IMR-90 (cell line): ENCODE data around the gene ISCA2. TPM values are rescaled to one million over a fixed set of nuclear protein-coding genes. Genes with fewer than 3 reads are reported as not detected.

Experiments used
- ATAC-seq: fragments of 200-7000 bp; cut with Tn5 transposase; 2 replicates; pipeline ENCODE4 v1.9.1; 2020; ENCODE audit warnings: low read depth, mild to moderate bottlenecking, moderate library complexity
- BruUV-seq: library from RNA; stranded (reverse); fragments of 400-500 nt; replicated peaks from 2 replicates; lab custom pipeline; 2021; lab: Mats Ljungman, UMichigan
- CTCF ChIA-PET: fragments of 300-600 bp; formaldehyde crosslinking; extraction: SDS; loops from one replicate; lab custom pipeline; 2021; ENCODE audit warnings: antibody characterized with exemption; lab: Yijun Ruan, JAX
- POLR2A ChIA-PET: fragments of 300-600 bp; sonication (Branson Sonifier 250); formaldehyde crosslinking; loops from one replicate; lab custom pipeline; 2022; ENCODE audit warnings: antibody characterized with exemption; ENCODE audit not compliant: unreplicated experiment; lab: Charles Lee
- DNase-seq: peaks from one replicate; pipeline ENCODE4 v3.0.0; 2013
- H2AFZ ChIP-seq: replicated peaks from 2 replicates; pipeline ENCODE3; 2013; ENCODE audit warnings: low read length, mild to moderate bottlenecking; ENCODE audit not compliant: poor library complexity
- H2AK5ac ChIP-seq: 2 replicates; pipeline ENCODE4 v1.6.1; 2013; ENCODE audit warnings: low read depth, low read length, inconsistent platforms
- H2AK9ac ChIP-seq: replicated peaks from 2 replicates; pipeline ENCODE3; 2013; ENCODE audit warnings: mild to moderate bottlenecking, low read depth, low read length, moderate library complexity; ENCODE audit not compliant: poor library complexity
- H2BK120ac ChIP-seq: 2 replicates; pipeline ENCODE4 v1.6.1; 2013; ENCODE audit warnings: low read depth, low read length, inconsistent platforms
- H2BK15ac ChIP-seq: 3 replicates; pipeline ENCODE4 v1.6.1; 2013; ENCODE audit warnings: low read depth, low read length, inconsistent platforms
- H2BK20ac ChIP-seq: 2 replicates; pipeline ENCODE4 v1.6.1; 2013; ENCODE audit warnings: low read depth, mild to moderate bottlenecking, inconsistent platforms, low read length, moderate library complexity
- H2BK5ac ChIP-seq: 2 replicates; pipeline ENCODE4 v1.6.1; 2013; ENCODE audit warnings: mild to moderate bottlenecking, low read depth, low read length, inconsistent platforms; ENCODE audit not compliant: poor library complexity, severe bottlenecking
- H3K14ac ChIP-seq: replicated peaks from 2 replicates; pipeline ENCODE4 v1.6.1; 2013; ENCODE audit warnings: low read depth, low read length, inconsistent platforms
- H3K18ac ChIP-seq: 2 replicates; pipeline ENCODE4 v1.6.1; 2013; ENCODE audit warnings: low read depth, low read length, control low read depth
- H3K23ac ChIP-seq: 2 replicates; pipeline ENCODE4 v1.6.1; 2013; ENCODE audit warnings: low read depth, low read length, inconsistent platforms
- H3K27ac ChIP-seq: 2 replicates; pipeline ENCODE4 v1.5.1; 2013; ENCODE audit warnings: mild to moderate bottlenecking, control low read depth, low read length; ENCODE audit not compliant: insufficient read depth
- H3K27me3 ChIP-seq: 2 replicates; pipeline ENCODE4 v1.6.1; 2013; ENCODE audit warnings: low read length; ENCODE audit not compliant: control insufficient read depth, insufficient read depth
- H3K36me3 ChIP-seq: 2 replicates; pipeline ENCODE4 v1.6.1; 2013; ENCODE audit warnings: low read length, mixed read lengths; ENCODE audit not compliant: control insufficient read depth, insufficient read depth
- H3K4ac ChIP-seq: 2 replicates; pipeline ENCODE4 v1.6.1; 2013; ENCODE audit warnings: low read depth, low read length, inconsistent platforms
- H3K4me1 ChIP-seq: 2 replicates; pipeline ENCODE4 v1.6.1; 2013; ENCODE audit warnings: low read length, mixed read lengths; ENCODE audit not compliant: control insufficient read depth, insufficient read depth
- H3K4me2 ChIP-seq: 2 replicates; pipeline ENCODE4 v1.6.1; 2013; ENCODE audit warnings: low read depth, mild to moderate bottlenecking, control low read depth, low read length, moderate library complexity
- H3K4me3 ChIP-seq: 2 replicates; pipeline ENCODE4 v1.5.1; 2013; ENCODE audit warnings: low read depth, mild to moderate bottlenecking, control low read depth, low read length, moderate library complexity; ENCODE audit not compliant: insufficient read depth
- H3K56ac ChIP-seq: 2 replicates; pipeline ENCODE4 v1.6.1; 2013; ENCODE audit warnings: low read length, inconsistent platforms; ENCODE audit not compliant: insufficient read depth; ENCODE audit errors: extremely low read depth
- H3K79me1 ChIP-seq, 2 experiments: 2 replicates each; pipeline ENCODE4 v1.6.1; 2013; ENCODE audit warnings: low read length in 2 of 2, inconsistent platforms in 1 of 2, low read depth in 1 of 2
- H3K9ac ChIP-seq: 2 replicates; pipeline ENCODE4 v1.6.1; 2013; ENCODE audit warnings: low read depth, low read length, control low read depth
- H3K9me1 ChIP-seq: 2 replicates; pipeline ENCODE4 v1.6.1; 2013; ENCODE audit warnings: low read length, inconsistent platforms; ENCODE audit not compliant: insufficient read depth
- H3K9me3 ChIP-seq: 2 replicates; pipeline ENCODE4 v1.6.1; 2013; ENCODE audit warnings: low read length; ENCODE audit not compliant: control insufficient read depth, insufficient read depth
- H4K20me1 ChIP-seq: 2 replicates; pipeline ENCODE4 v1.6.1; 2013; ENCODE audit warnings: low read length, inconsistent platforms; ENCODE audit not compliant: insufficient read depth
- H4K5ac ChIP-seq: 2 replicates; pipeline ENCODE4 v1.6.1; 2013; ENCODE audit warnings: mild to moderate bottlenecking, low read depth, low read length, control low read depth
- H4K8ac ChIP-seq, 2 experiments: 2 replicates each; pipeline ENCODE4 v1.6.1; 2013; ENCODE audit warnings: low read depth in 2 of 2, low read length in 2 of 2, control low read depth in 1 of 2, inconsistent platforms in 1 of 2
- H4K91ac ChIP-seq: 2 replicates; pipeline ENCODE4 v1.6.1; 2013; ENCODE audit warnings: low read depth, low read length, inconsistent platforms; ENCODE audit not compliant: insufficient read depth
- BHLHE40 ChIP-seq: fragments of 150-350 bp; IDR thresholded peaks from 2 replicates; pipeline ENCODE4 v1.6.1; 2016; ENCODE audit warnings: mild to moderate bottlenecking, low read depth, low read length
- CEBPB ChIP-seq: IDR thresholded peaks from 2 replicates; pipeline ENCODE4 v1.6.1; 2012; ENCODE audit warnings: low read depth, low read length, improper control_type of control experiment
- CHD1 ChIP-seq: IDR thresholded peaks from 2 replicates; pipeline ENCODE4 v1.6.1; 2012; ENCODE audit warnings: low read depth, low read length, improper control_type of control experiment
- CTCF ChIP-seq: conservative IDR thresholded peaks from 2 replicates; pipeline ENCODE4 v1.5.1; 2012; ENCODE audit warnings: mild to moderate bottlenecking, low read depth, low read length, improper control_type of control experiment
- ELK1 ChIP-seq: fragments of 150-350 bp; IDR thresholded peaks from 2 replicates; pipeline ENCODE4 v1.6.1; 2016; ENCODE audit warnings: low read depth, mild to moderate bottlenecking, low read length, moderate library complexity, borderline replicate concordance
- FOS ChIP-seq: fragments of 150-350 bp; IDR thresholded peaks from 2 replicates; pipeline ENCODE4 v1.6.1; 2016; ENCODE audit warnings: low read depth, low read length
- MAFK ChIP-seq: IDR thresholded peaks from 2 replicates; pipeline ENCODE4 v1.6.1; 2012; ENCODE audit warnings: low read depth, low read length, improper control_type of control experiment
- MAZ ChIP-seq: IDR thresholded peaks from 2 replicates; pipeline ENCODE4 v1.6.1; 2012; ENCODE audit warnings: low read depth, mild to moderate bottlenecking, low read length, improper control_type of control experiment, moderate library complexity, borderline replicate concordance
- MXI1 ChIP-seq: IDR thresholded peaks from 2 replicates; pipeline ENCODE4 v1.6.1; 2012; ENCODE audit warnings: low read depth, mild to moderate bottlenecking, low read length, moderate library complexity, borderline replicate concordance
- NFE2L2 ChIP-seq: fragments of 150-350 bp; IDR thresholded peaks from 2 replicates; pipeline ENCODE4 v1.6.1; 2016; ENCODE audit warnings: low read depth, mild to moderate bottlenecking, low read length
- POLR2A ChIP-seq: IDR thresholded peaks from 2 replicates; pipeline ENCODE4 v1.6.1; 2012; ENCODE audit warnings: mild to moderate bottlenecking, low read depth, low read length
- RAD21 ChIP-seq: IDR thresholded peaks from 2 replicates; pipeline ENCODE4 v1.6.1; 2012; ENCODE audit warnings: low read length, improper control_type of control experiment
- RCOR1 ChIP-seq: IDR thresholded peaks from 2 replicates; pipeline ENCODE4 v1.6.1; 2012; ENCODE audit warnings: mild to moderate bottlenecking, low read length, improper control_type of control experiment; ENCODE audit not compliant: insufficient replicate concordance
- RFX5 ChIP-seq: IDR thresholded peaks from 2 replicates; pipeline ENCODE4 v1.8.0; 2012; ENCODE audit warnings: low read depth, mild to moderate bottlenecking, low read length, moderate library complexity
- SMC3 ChIP-seq: fragments of 150-350 bp; IDR thresholded peaks from 2 replicates; pipeline ENCODE4 v1.6.1; 2016; ENCODE audit warnings: low read depth, mild to moderate bottlenecking, antibody characterized with exemption, low read length, moderate library complexity
- WGBS, 2 experiments: methylation state at CpG; one replicate each; pipeline versions ENCODE4 v1.1.5 to v1.1.7; 2013; ENCODE audit warnings: missing lambda C conversion rate in 2 of 2; ENCODE audit not compliant: insufficient read length in 1 of 2; ENCODE audit errors: extremely low coverage in 2 of 2; 5-methylcytosine and 5-hydroxymethylcytosine counted together
- dilution Hi-C: fragments of 300-500 bp; cut with HindIII; formaldehyde crosslinking; loops from one replicate; pipeline ENCODE4 v1.14.3; 2018; ENCODE audit warnings: low sequenced_read_pairs; ENCODE audit not compliant: unreplicated experiment
- in situ Hi-C: fragments of 300-500 bp; cut with MboI; formaldehyde crosslinking; loops from 3 replicates; pipeline ENCODE4 v1.14.3; 2019; ENCODE audit warnings: low sequenced_read_pairs, inconsistent platforms, mixed read lengths
- intact Hi-C: fragments of 100-400 bp; cut with micrococcal nuclease; formaldehyde crosslinking; loops from 2 replicates; pipeline ENCODE4 v1.10.0; 2022
- polyA plus RNA-seq, 3 experiments: library from polyadenylated mRNA; depleted of rRNA; stranded (reverse); fragments of >200 nt; gene quantifications; 2 replicates each; pipeline ENCODE4 v1.2.3, GENCODE V29; 2012; ENCODE audit warnings: low replicate concordance in 1 of 3
- total RNA-seq: library from RNA; depleted of rRNA; stranded (reverse); fragments of >200 nt; gene quantifications from 2 replicates; pipeline ENCODE4 v1.2.3, GENCODE V29; 2012
- TF ChIP-seq, protein P1 (sequence below): fragments of 150-350 bp; IDR thresholded peaks from 2 replicates; pipeline ENCODE4 v1.6.1; 2017; ENCODE audit warnings: mild to moderate bottlenecking, antibody characterized with exemption, low read length, low read depth

The ISCA2 gene
- total and polyA plus RNA-seq, 2 of the 4 experiments (the other 2 are of a cell fraction) = 5.4 to 25.7 TPM

DNA sequence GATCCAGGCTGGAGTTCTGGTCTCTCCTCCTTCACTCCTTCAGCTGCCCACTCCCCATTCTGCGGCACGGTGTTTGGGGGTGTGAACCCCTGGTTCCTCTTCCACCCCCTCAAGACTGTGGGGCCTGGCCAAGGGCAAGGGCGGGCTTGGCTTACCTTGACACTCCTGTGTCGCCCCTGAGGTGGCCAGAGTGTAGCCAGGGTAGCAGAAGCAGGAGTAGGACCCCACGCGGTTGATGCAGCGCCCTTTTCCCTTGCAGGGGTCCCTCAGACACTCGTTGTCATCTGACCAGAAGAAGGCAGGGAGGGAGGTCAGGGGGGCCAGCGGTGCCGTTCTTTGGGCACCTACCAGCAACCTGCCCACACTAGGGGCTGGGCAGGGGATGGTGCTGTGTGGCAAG, 28.2 kb downstream of the ISCA2 start:
- peaks cover 9% of the 10 kb centered on the region for H3K36me3 ChIP-seq
- no peak overlapping the region for H2AK9ac ChIP-seq
- no peaks in the 10 kb centered on the region for H3K27me3 ChIP-seq
- H2BK20ac ChIP-seq = no peak overlapping the region
- H2BK5ac ChIP-seq = no peak overlapping the region
- H3K4me3 ChIP-seq = no peak overlapping the region
- no peak overlapping the region for H4K5ac ChIP-seq
- ATAC-seq (no peak), DNase-seq (no peak)
- no peak overlapping the region for H4K91ac ChIP-seq
- intact Hi-C loops (no loop called here), dilution Hi-C loops (no loop called here), in situ Hi-C loops (no loop called here)
- no peak overlapping the region for H2AFZ ChIP-seq
- no peak overlapping the region for H4K8ac ChIP-seq
- no peak overlapping the region for H3K4ac ChIP-seq
- no peak overlapping the region for H2AK5ac ChIP-seq
- 0 out of 4 replicates have a peak, but pooled peaks cover 0 to 3% of the 10 kb centered on the region in 2 experiments for H3K79me1 ChIP-seq
- WGBS, 2 experiments = 100% methylated on average over 2 of the region's 10 CpGs; no CpG with 5 or more reads in 1 of the 2 experiments
- no peaks in the 10 kb centered on the region for H3K9me3 ChIP-seq
- H3K9ac ChIP-seq = no peak overlapping the region
- H2BK15ac ChIP-seq = no peak overlapping the region
- CTCF ChIA-PET = no interaction called here
- no peaks in the 10 kb centered on the region for H4K20me1 ChIP-seq
- BruUV-seq = no TSS peak
- H2BK120ac ChIP-seq = no peak overlapping the region
- no peak overlapping the region for H3K14ac ChIP-seq
- no peak overlapping the region for H3K27ac ChIP-seq
- H3K18ac ChIP-seq = no peak overlapping the region
- no peak overlapping the region for H3K4me2 ChIP-seq
- no peak overlapping the region for H3K23ac ChIP-seq
- TF ChIP-seq MXI1 (no peak), CTCF (no peak), CHD1 (no peak), NFE2L2 (no peak), MAFK (no peak), SMC3 (no peak), RFX5 (no peak), ELK1 (no peak), POLR2A (no peak), MAZ (no peak), CEBPB (no peak), BHLHE40 (no peak), FOS (no peak), RCOR1 (no peak), RAD21 (no peak)
- TF ChIP-seq, protein P1, sequence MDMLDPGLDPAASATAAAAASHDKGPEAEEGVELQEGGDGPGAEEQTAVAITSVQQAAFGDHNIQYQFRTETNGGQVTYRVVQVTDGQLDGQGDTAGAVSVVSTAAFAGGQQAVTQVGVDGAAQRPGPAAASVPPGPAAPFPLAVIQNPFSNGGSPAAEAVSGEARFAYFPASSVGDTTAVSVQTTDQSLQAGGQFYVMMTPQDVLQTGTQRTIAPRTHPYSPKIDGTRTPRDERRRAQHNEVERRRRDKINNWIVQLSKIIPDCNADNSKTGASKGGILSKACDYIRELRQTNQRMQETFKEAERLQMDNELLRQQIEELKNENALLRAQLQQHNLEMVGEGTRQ = no peak
- H3K9me1 ChIP-seq = peaks cover 24% of the 10 kb centered on the region
- H3K56ac ChIP-seq = no peak overlapping the region
- POLR2A ChIA-PET = no interaction called here
- peaks cover 17% of the 10 kb centered on the region for H3K4me1 ChIP-seq
